HG03565 (cell line): ENCODE data around the gene AIG1.
"Not testable (repeated sequence)": the region's sequence is repeated elsewhere in the genome, so short reads cannot be mapped to it uniquely, and the experiment has no call there.

Source experiments
- ATAC-seq: cut with Tn5 transposase; IDR thresholded peaks from one replicate; pipeline ENCODE4 v1.9.1; 2021; ENCODE audit warnings: mild to moderate bottlenecking, moderate library complexity; ENCODE audit not compliant: unreplicated experiment

The AIG1 gene

GRCh38 chr6:143055213-143055612 is 5.5 kb upstream of the AIG1 start:
- no peak for ATAC-seq

- ATAC-seq: no peak
Observed at GRCh38 chr6:143055891-143056290, 4.8 kb upstream of the AIG1 start.

- ATAC-seq: no peak
Observed at GRCh38 chr6:143058987-143059386, 1.7 kb upstream of the AIG1 start.

GRCh38 chr6:143059663-143060353 is 881 bp upstream of the AIG1 start:
- no peak for ATAC-seq

- ATAC-seq: peak; percentile 59
Observed at GRCh38 chr6:143060354-143060805, 309 bp upstream of the AIG1 start.

GRCh38 chr6:143061597-143062385 is 1.1 kb downstream of the AIG1 start:
- ATAC-seq: peak; percentile 1

GRCh38 chr6:143062551-143062950 is 1.9 kb downstream of the AIG1 start:
- no peak for ATAC-seq

GRCh38 chr6:143063631-143064030 is 2.9 kb downstream of the AIG1 start:
- no peak for ATAC-seq

- no peak for ATAC-seq
Observed at GRCh38 chr6:143064271-143064670, 3.6 kb downstream of the AIG1 start.

GRCh38 chr6:143064951-143065683 is 4.4 kb downstream of the AIG1 start:
- no peak for ATAC-seq

GRCh38 chr6:143068001-143068400 is 7.3 kb downstream of the AIG1 start:
- no peak for ATAC-seq

GRCh38 chr6:143074101-143074500 is 13.4 kb downstream of the AIG1 start:
- ATAC-seq: no peak

- no peak for ATAC-seq
Observed at GRCh38 chr6:143074670-143075318, 14.1 kb downstream of the AIG1 start.

GRCh38 chr6:143078468-143079324 is 18.0 kb downstream of the AIG1 start:
- no peak for ATAC-seq

- no peak for ATAC-seq
Observed at GRCh38 chr6:143079325-143079640, 18.6 kb downstream of the AIG1 start.

- ATAC-seq: not testable (repeated sequence)
Observed at GRCh38 chr6:143082274-143082673, 21.6 kb downstream of the AIG1 start.

- ATAC-seq: not testable (repeated sequence)
Observed at GRCh38 chr6:143084019-143084418, 23.3 kb downstream of the AIG1 start.

- ATAC-seq: not testable (repeated sequence)
Observed at GRCh38 chr6:143087335-143087734, 26.6 kb downstream of the AIG1 start.

- ATAC-seq: no peak
Observed at GRCh38 chr6:143087856-143088255, 27.2 kb downstream of the AIG1 start.

GRCh38 chr6:143090314-143091044 is 29.8 kb downstream of the AIG1 start:
- no peak for ATAC-seq
